OCI-LY1 (cell line): ENCODE measurements around the gene TLK2.

Experiments
- H2AFZ ChIP-seq: fragments of 200-600 bp; sonication (generic), shearing (Covaris generic); 2 replicates; pipeline ENCODE4 v1.6.0; 2014; ENCODE audit warnings: antibody characterized with exemption, mild to moderate bottlenecking, low read length
- H3F3A ChIP-seq: fragments of 200-600 bp; sonication (generic), shearing (Covaris generic); 2 replicates; pipeline ENCODE4 v1.6.0; 2014; ENCODE audit warnings: mild to moderate bottlenecking, antibody characterized with exemption, low read length, moderate library complexity; ENCODE audit not compliant: insufficient read depth
- H3K27ac ChIP-seq: fragments of 200-600 bp; sonication (generic); 2 replicates; pipeline ENCODE4 v1.5.1; 2014; ENCODE audit warnings: low read length, mixed run types, mild to moderate bottlenecking, low read depth; ENCODE audit not compliant: poor library complexity, severe bottlenecking
- H3K27me3 ChIP-seq: fragments of 200-600 bp; sonication (generic); 2 replicates; pipeline ENCODE4 v1.6.0; 2014; ENCODE audit warnings: antibody characterized with exemption, mild to moderate bottlenecking, low read length, moderate library complexity; ENCODE audit not compliant: insufficient read depth
- H3K36me3 ChIP-seq: fragments of 200-600 bp; sonication (generic); 2 replicates; pipeline ENCODE4 v1.6.1; 2014; ENCODE audit warnings: mild to moderate bottlenecking, antibody characterized with exemption, low read length, moderate library complexity, mixed read lengths; ENCODE audit not compliant: insufficient read depth
- H3K4me1 ChIP-seq: fragments of 200-600 bp; sonication (generic); 2 replicates; pipeline ENCODE4 v1.5.1; 2014; ENCODE audit warnings: mild to moderate bottlenecking, low read length, moderate library complexity; ENCODE audit not compliant: insufficient read depth, severe bottlenecking
- H3K4me2 ChIP-seq: fragments of 200-600 bp; sonication (generic), shearing (Covaris generic); 2 replicates; pipeline ENCODE4 v1.6.1; 2014; ENCODE audit warnings: low read length
- H3K4me3 ChIP-seq: fragments of 200-600 bp; sonication (generic); 2 replicates; pipeline ENCODE4 v1.5.1; 2014; ENCODE audit warnings: low read length, low read depth, mild to moderate bottlenecking, mixed read lengths; ENCODE audit not compliant: poor library complexity, severe bottlenecking
- H3K79me2 ChIP-seq: fragments of 200-600 bp; shearing (Covaris generic); 2 replicates; pipeline ENCODE4 v1.6.1; 2016; ENCODE audit warnings: mixed run types, low read length, mixed read lengths; ENCODE audit not compliant: insufficient read depth
- H3K9ac ChIP-seq: fragments of 200-600 bp; sonication (generic), shearing (Covaris generic); 2 replicates; pipeline ENCODE4 v1.6.1; 2014; ENCODE audit warnings: mild to moderate bottlenecking, low read length, mixed read lengths
- H3K9me2 ChIP-seq: fragments of 200-600 bp; sonication (generic), shearing (Covaris generic); 2 replicates; pipeline ENCODE4 v1.6.1; 2014; ENCODE audit warnings: low read depth, mild to moderate bottlenecking, low read length, mixed read lengths
- H3K9me3 ChIP-seq: fragments of 200-600 bp; shearing (Covaris generic); 2 replicates; pipeline ENCODE4 v1.6.1; 2014; ENCODE audit warnings: low read length, mixed read lengths
- H4K20me1 ChIP-seq: fragments of 200-600 bp; sonication (generic), shearing (Covaris generic); 2 replicates; pipeline ENCODE4 v1.6.0; 2016; ENCODE audit warnings: mild to moderate bottlenecking, low read length; ENCODE audit not compliant: insufficient read depth
- CTCF ChIP-seq: fragments of 200-600 bp; sonication (generic), shearing (Covaris generic); IDR thresholded peaks from 2 replicates; pipeline ENCODE4 v1.5.1; 2017; ENCODE audit warnings: mild to moderate bottlenecking, antibody characterized with exemption, low read length, moderate library complexity, mixed read lengths
- EZH2 ChIP-seq: fragments of 200-600 bp; sonication (generic), shearing (Covaris generic); IDR thresholded peaks from 2 replicates; pipeline ENCODE4 v1.8.0; 2017; ENCODE audit warnings: borderline replicate concordance, mixed run types, mild to moderate bottlenecking, antibody characterized with exemption, low read length, moderate library complexity, mixed read lengths

TLK2 gene

GRCh38 chr17:62631086-62631935, 152.7 kb downstream of the TLK2 start:
- H3K4me2 ChIP-seq = no peak overlapping the region
- H3K4me1 ChIP-seq = no peaks in the 10 kb centered on the region
- TF ChIP-seq CTCF (no peak), EZH2 (no peak)
- H3F3A ChIP-seq = no peaks in the 10 kb centered on the region
- no peaks in the 10 kb centered on the region for H3K9me2 ChIP-seq
- no peak overlapping the region for H3K27ac ChIP-seq
- no peak overlapping the region for H2AFZ ChIP-seq
- no peaks in the 10 kb centered on the region for H3K9me3 ChIP-seq
- no peaks in the 10 kb centered on the region; the same call in 1 of the 2 replicates for H3K27me3 ChIP-seq
- no peaks in the 10 kb centered on the region for H3K36me3 ChIP-seq
- H4K20me1 ChIP-seq = no peaks in the 10 kb centered on the region
- no peak overlapping the region for H3K9ac ChIP-seq
- no peak overlapping the region for H3K4me3 ChIP-seq
- H3K79me2 ChIP-seq = no peaks in the 10 kb centered on the region

- no peaks in the 10 kb centered on the region for H3K9me2 ChIP-seq
- no peaks in the 10 kb centered on the region for H3K9me3 ChIP-seq
- no peaks in the 10 kb centered on the region for H3F3A ChIP-seq
- no peaks in the 10 kb centered on the region for H3K36me3 ChIP-seq
- H4K20me1 ChIP-seq = no peaks in the 10 kb centered on the region
- H3K4me1 ChIP-seq = no peaks in the 10 kb centered on the region
- H3K9ac ChIP-seq = no peak overlapping the region
- H3K27ac ChIP-seq = no peak overlapping the region
- H3K4me2 ChIP-seq = no peak overlapping the region
- TF ChIP-seq EZH2 = no peak
- no peak for TF ChIP-seq CTCF
- H3K4me3 ChIP-seq = no peak overlapping the region
- no peaks in the 10 kb centered on the region; the same call in 1 of the 2 replicates for H3K27me3 ChIP-seq
- H2AFZ ChIP-seq = no peak overlapping the region
- no peaks in the 10 kb centered on the region for H3K79me2 ChIP-seq
Measured at GRCh38 chr17:62631936-62632924, 153.6 kb downstream of the TLK2 start.

GRCh38 chr17:62637809-62638208, 159.2 kb downstream of the TLK2 start:
- Histone ChIP-seq H3K4me1 (no peaks in the 10 kb centered on the region), H4K20me1 (no peaks in the 10 kb centered on the region)

More at GRCh38 chr17:62637809-62638208, 159.2 kb downstream of the TLK2 start:
- no peaks in the 10 kb centered on the region for H3K79me2 ChIP-seq
- no peak for TF ChIP-seq EZH2
- TF ChIP-seq CTCF = peak; percentile 46
- H3K4me2 ChIP-seq = no peak overlapping the region
- no peak overlapping the region for H3K4me3 ChIP-seq
- H2AFZ ChIP-seq = no peak overlapping the region
- H3K9me3 ChIP-seq = no peaks in the 10 kb centered on the region
- H3K27me3 ChIP-seq = peaks cover 8% of the 10 kb centered on the region
- no peaks in the 10 kb centered on the region for H3F3A ChIP-seq
- no peaks in the 10 kb centered on the region for H3K36me3 ChIP-seq
- no peak overlapping the region for H3K9ac ChIP-seq
- H3K27ac ChIP-seq = no peak overlapping the region
- no peaks in the 10 kb centered on the region for H3K9me2 ChIP-seq
